SK-N-SH (cell line): ENCODE measurements around the gene TSG101. TPM values are rescaled to one million over a fixed set of nuclear protein-coding genes. Genes with fewer than 3 reads are reported as not detected.

Experiments used
- CTCF ChIA-PET: fragments of 300-600, 350-600 bp; formaldehyde crosslinking; extraction: SDS; loops from one replicate; lab custom pipeline; 2021; lab: Yijun Ruan, JAX
- POLR2A ChIA-PET: fragments of 350-600 bp; sonication (Branson Sonifier 250); formaldehyde crosslinking; extraction: SDS; loops from one replicate; lab custom pipeline; 2020; ENCODE audit warnings: antibody characterized with exemption, inconsistent platforms; lab: Yijun Ruan, JAX
- DNase-seq: peaks from one replicate; pipeline ENCODE4 v3.0.0; 2012
- H2AFZ ChIP-seq: fragments of 200-600 bp; sonication (generic); 2 replicates; pipeline ENCODE4 v1.8.1; 2016; ENCODE audit warnings: antibody characterized with exemption, mild to moderate bottlenecking, low read depth
- H3F3A ChIP-seq: fragments of 200-600 bp; sonication (generic); replicated peaks from 2 replicates; pipeline ENCODE3; 2016; ENCODE audit warnings: antibody characterized with exemption, mild to moderate bottlenecking; ENCODE audit not compliant: insufficient read depth
- H3K27ac ChIP-seq, 2 experiments: fragments of 200-500 bp in 1 of 2; fragments of 200-600 bp in 1 of 2; sonication (Bioruptor generic) in 1 of 2; sonication (generic), shearing (Covaris generic) in 1 of 2; 2 replicates each; pipeline versions ENCODE4 v1.5.1 to v1.6.1; 2014 to 2016; ENCODE audit warnings: low read depth in 2 of 2, inconsistent platforms in 1 of 2, low read length in 1 of 2, mild to moderate bottlenecking in 1 of 2, mixed read lengths in 1 of 2
- H3K27me3 ChIP-seq: fragments of 200-600 bp; sonication (generic), shearing (Covaris generic); 2 replicates; pipeline ENCODE4 v1.6.1; 2016; ENCODE audit warnings: mixed run types; ENCODE audit not compliant: insufficient read depth
- H3K36me3 ChIP-seq, 2 experiments: fragments of 200-500 bp in 1 of 2; fragments of 200-600 bp in 1 of 2; sonication (Bioruptor generic) in 1 of 2; sonication (generic) in 1 of 2; replicated peaks in 1 of 2; 2 replicates each; pipeline versions ENCODE3 to v1.5.1; 2014 to 2016; ENCODE audit warnings: low read length in 1 of 2, mild to moderate bottlenecking in 1 of 2; ENCODE audit not compliant: insufficient read depth in 2 of 2, control insufficient read depth in 1 of 2
- H3K4me1 ChIP-seq, 2 experiments: fragments of 200-500 bp in 1 of 2; fragments of 200-600 bp in 1 of 2; sonication (Bioruptor generic) in 1 of 2; sonication (generic), shearing (Covaris generic) in 1 of 2; 2 replicates each; pipeline versions ENCODE4 v1.5.1 to v1.6.1; 2014 to 2016; ENCODE audit warnings: low read depth in 1 of 2, low read length in 1 of 2, mixed run types in 1 of 2; ENCODE audit not compliant: insufficient read depth in 2 of 2, control insufficient read depth in 1 of 2
- H3K4me2 ChIP-seq: fragments of 200-600 bp; sonication (generic), shearing (Covaris generic); 2 replicates; pipeline ENCODE4 v1.6.1; 2017; ENCODE audit warnings: mixed run types
- H3K4me3 ChIP-seq, 2 experiments: fragments of 200-500 bp in 1 of 2; fragments of 200-600 bp in 1 of 2; sonication (Bioruptor generic) in 1 of 2; sonication (generic), shearing (Covaris generic) in 1 of 2; 2 replicates each; pipeline versions ENCODE4 v1.5.1 to v1.8.1; 2014 to 2016; ENCODE audit warnings: low read depth in 2 of 2, inconsistent platforms in 1 of 2, low read length in 1 of 2, mild to moderate bottlenecking in 1 of 2, mixed read lengths in 1 of 2, moderate library complexity in 1 of 2
- H3K79me2 ChIP-seq: fragments of 200-600 bp; sonication (generic); 2 replicates; pipeline ENCODE4 v1.8.1; 2017; ENCODE audit warnings: mild to moderate bottlenecking; ENCODE audit not compliant: insufficient read depth
- H3K9ac ChIP-seq: fragments of 200-600 bp; sonication (generic); 2 replicates; pipeline ENCODE4 v1.6.1; 2017; ENCODE audit warnings: mixed run types
- H3K9me2 ChIP-seq: fragments of 200-600 bp; sonication (generic); 2 replicates; pipeline ENCODE4 v1.6.1; 2017; ENCODE audit warnings: mixed run types
- H3K9me3 ChIP-seq: fragments of 200-600 bp; sonication (generic); 2 replicates; pipeline ENCODE4 v1.6.1; 2017; ENCODE audit warnings: mixed run types, mild to moderate bottlenecking, moderate library complexity
- H4K20me1 ChIP-seq: fragments of 200-600 bp; sonication (generic); 2 replicates; pipeline ENCODE4 v1.6.1; 2017; ENCODE audit warnings: mild to moderate bottlenecking, mixed run types; ENCODE audit not compliant: insufficient read depth
- EP300 ChIP-seq, 2 experiments: IDR thresholded peaks; 2 replicates each; pipeline versions ENCODE4 v1.4.0 to v1.6.1; 2012; ENCODE audit warnings: borderline replicate concordance in 1 of 2, low read depth in 1 of 2, low read length in 1 of 2
- GATA2 ChIP-seq: sonication (generic); formaldehyde crosslinking; IDR thresholded peaks from 2 replicates; pipeline ENCODE4 v1.5.0; 2020; ENCODE audit warnings: mild to moderate bottlenecking, missing genetic modification reagents
- MEF2A ChIP-seq: IDR thresholded peaks from 2 replicates; pipeline ENCODE4 v1.4.0; 2012; ENCODE audit warnings: low read depth, borderline replicate concordance
- NFIC ChIP-seq: IDR thresholded peaks from 2 replicates; pipeline ENCODE4 v1.4.0; 2012; ENCODE audit warnings: borderline replicate concordance
- SMC3 ChIP-seq: IDR thresholded peaks from 2 replicates; pipeline ENCODE4 v1.6.1; 2012; ENCODE audit warnings: low read depth, low read length, improper control_type of control experiment
- whole genome bisulfite sequencing: methylation state at CpG from one replicate; pipeline ENCODE4 v1.1.6; 2017; ENCODE audit warnings: low lambda C conversion rate; 5-methylcytosine and 5-hydroxymethylcytosine counted together
- polyA plus RNA-seq, 3 experiments: library from polyadenylated mRNA; depleted of rRNA; stranded (reverse); fragments of >200 nt; gene quantifications; 2 replicates each; pipeline ENCODE4 v1.2.3, GENCODE V29; 2012
- TF ChIP-seq, protein P1 (sequence below): IDR thresholded peaks from 2 replicates; pipeline ENCODE4; 2012
- TF ChIP-seq, protein P2 (sequence below): IDR thresholded peaks from 2 replicates; pipeline ENCODE4 v1.6.1; 2012; ENCODE audit warnings: mild to moderate bottlenecking, low read depth, low read length, moderate library complexity

TSG101 gene
- polyA plus RNA-seq, 1 of the 3 experiments (the other 2 are of a cell fraction): 164 TPM

DNA sequence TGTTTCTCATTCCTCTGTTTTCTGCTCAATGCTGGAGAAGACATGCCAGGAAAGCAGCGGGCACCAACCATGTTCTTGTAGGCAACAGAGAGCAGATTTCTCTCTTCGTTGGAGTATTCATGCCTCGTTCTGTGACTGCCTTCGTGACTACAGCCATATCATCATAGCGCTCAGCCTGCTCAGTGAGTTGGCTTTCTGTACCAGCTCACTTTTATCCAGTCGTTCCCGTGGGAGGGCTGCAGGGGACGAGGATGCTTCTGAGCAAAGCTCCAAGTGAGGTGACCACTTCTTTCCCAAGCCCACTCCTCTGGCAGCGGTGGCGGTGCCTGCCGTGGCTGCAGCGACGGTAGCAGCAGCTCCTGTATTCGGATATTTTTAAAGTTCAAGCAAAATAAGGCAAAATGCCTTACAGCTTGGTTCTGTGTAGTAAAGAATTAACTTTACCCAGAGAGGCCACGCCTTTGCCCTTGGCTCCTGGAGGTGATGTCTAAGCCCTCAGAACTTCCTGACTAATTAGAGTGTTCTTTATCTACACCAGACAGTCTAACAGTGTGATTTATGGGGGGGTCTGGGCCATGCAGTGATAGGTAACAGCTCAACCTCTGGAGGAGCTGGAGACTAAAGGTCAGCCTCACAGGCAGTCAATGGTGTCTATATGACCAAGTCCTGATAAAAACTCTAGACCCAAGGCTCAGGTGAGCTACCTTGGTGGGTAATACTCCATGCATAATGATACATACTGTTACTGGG lies 35.8 kb downstream of the TSG101 start:
- POLR2A ChIA-PET: no interaction called here

DNA sequence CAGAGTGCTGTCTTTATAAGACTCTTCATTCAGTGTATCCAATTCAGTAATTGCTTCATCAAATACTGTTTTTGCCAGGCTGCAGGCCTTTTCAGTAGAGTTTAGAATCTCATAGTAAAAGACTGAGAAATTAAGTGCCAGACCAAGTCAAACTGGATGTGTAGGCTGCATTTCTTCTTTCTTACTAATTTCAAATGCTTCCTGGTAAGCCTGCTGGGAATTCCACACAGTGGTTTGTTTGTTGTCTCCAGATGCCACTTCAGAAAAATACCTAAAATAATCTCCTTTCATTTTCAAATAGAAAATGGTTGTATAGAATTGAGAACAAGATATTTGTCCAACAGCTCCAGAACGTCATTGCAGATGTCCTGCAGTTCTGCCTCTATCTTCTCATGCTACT lies 36.4 kb downstream of the TSG101 start:
- H3K27ac ChIP-seq: no peak overlapping the region
- POLR2A ChIA-PET: no interaction called here
- no peak for DNase-seq
- peaks cover 41 to 72% of the 10 kb centered on the region in 2 experiments for H3K36me3 ChIP-seq
- H3K9me3 ChIP-seq: no peaks in the 10 kb centered on the region
- no peak for TF ChIP-seq GATA2 (CRISPR knock-in tag)
- TF ChIP-seq EP300 (IDR thresholded peaks at IDR 0.05; ENCODE audit: borderline replicate concordance in 1 of 2, low read depth in 1 of 2, low read length in 1 of 2): no peak
- no peak for TF ChIP-seq NFIC
- no peak for TF ChIP-seq MEF2A
- WGBS: 80% methylated on average over 1 of the region's 1 CpG
- H3K4me1 ChIP-seq: peaks cover 0 to 11% of the 10 kb centered on the region in 2 experiments; a peak in 2 of 4 replicates
- peaks cover 9% of the 10 kb centered on the region for H3F3A ChIP-seq
- CTCF ChIA-PET: no interaction called here
- 0 out of 2 replicates have a peak, but pooled peaks cover 7% of the 10 kb centered on the region for H3K79me2 ChIP-seq
- no peak overlapping the region for H3K4me2 ChIP-seq
- H3K9me2 ChIP-seq: no peaks in the 10 kb centered on the region
- no peak overlapping the region for H3K4me3 ChIP-seq
- no peak overlapping the region for H3K9ac ChIP-seq
- no peaks in the 10 kb centered on the region for H3K27me3 ChIP-seq
- H4K20me1 ChIP-seq: no peaks in the 10 kb centered on the region; the same call in 1 of the 2 replicates
- H2AFZ ChIP-seq: no peak overlapping the region

More for the DNA sequence above, 35.8 kb downstream of the TSG101 start:
- Histone ChIP-seq H2AFZ (no peak overlapping the region), H3K4me2 (no peak overlapping the region), H3K9me2 (no peaks in the 10 kb centered on the region), H3K9me3 (no peaks in the 10 kb centered on the region), H3F3A (peaks cover 9% of the 10 kb centered on the region), H3K36me3 (peaks cover 39 to 72% of the 10 kb centered on the region in 2 experiments), H3K4me3 (no peak overlapping the region), H3K9ac (no peak overlapping the region), H3K27me3 (no peaks in the 10 kb centered on the region), H4K20me1 (no peaks in the 10 kb centered on the region; the same call in 1 of the 2 replicates), H3K4me1 (peaks cover 0 to 11% of the 10 kb centered on the region in 2 experiments; a peak in 2 of 4 replicates), H3K27ac (no peak overlapping the region), H3K79me2 (peaks cover 11% of the 10 kb centered on the region; the same call in 1 of the 2 replicates)
- 95% methylated on average over 15 of the region's 15 CpGs for WGBS
- CTCF ChIA-PET: interaction anchor here (0.8 kb wide), 1 partner anchor 273 kb away, joined by 3 read pairs; no protein-coding TSS in a partner anchor
- TF ChIP-seq GATA2 (CRISPR knock-in tag): no peak
- TF ChIP-seq, protein P1, sequence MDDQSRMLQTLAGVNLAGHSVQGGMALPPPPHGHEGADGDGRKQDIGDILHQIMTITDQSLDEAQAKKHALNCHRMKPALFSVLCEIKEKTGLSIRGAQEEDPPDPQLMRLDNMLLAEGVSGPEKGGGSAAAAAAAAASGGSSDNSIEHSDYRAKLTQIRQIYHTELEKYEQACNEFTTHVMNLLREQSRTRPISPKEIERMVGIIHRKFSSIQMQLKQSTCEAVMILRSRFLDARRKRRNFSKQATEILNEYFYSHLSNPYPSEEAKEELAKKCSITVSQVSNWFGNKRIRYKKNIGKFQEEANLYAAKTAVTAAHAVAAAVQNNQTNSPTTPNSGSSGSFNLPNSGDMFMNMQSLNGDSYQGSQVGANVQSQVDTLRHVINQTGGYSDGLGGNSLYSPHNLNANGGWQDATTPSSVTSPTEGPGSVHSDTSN: no peak
- TF ChIP-seq SMC3: no peak
- TF ChIP-seq MEF2A: no peak
- DNase-seq: no peak

DNA sequence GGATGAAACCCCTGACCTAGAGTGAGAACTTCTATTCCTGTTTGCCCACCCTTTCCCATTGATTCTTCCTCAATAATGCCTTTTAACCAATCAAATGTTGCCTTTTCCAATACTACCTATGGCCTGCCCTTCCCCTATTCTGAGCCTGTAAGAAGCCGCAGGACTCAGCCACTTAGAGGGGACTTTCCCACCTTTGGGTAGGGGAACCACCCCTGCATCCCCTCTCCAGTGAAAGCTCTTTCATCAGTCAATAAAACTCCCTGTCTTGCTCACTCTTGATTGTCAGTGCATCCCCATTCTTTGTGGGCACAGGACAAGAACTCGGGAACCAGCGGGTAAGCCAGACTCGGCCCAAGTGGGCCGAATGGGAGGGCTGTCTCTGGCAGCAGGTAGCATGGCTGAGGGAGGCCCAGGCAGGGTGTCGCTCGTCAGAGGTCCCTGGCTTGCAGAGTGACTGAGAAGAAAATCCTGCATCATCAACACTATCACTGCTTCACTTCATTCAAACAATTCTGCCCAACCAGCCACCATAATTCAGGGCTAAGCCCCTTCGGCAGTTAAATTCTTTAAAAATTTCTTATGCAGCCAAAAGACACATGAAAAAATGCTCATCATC lies 40.7 kb downstream of the TSG101 start:
- Histone ChIP-seq H3K9me3 (no peaks in the 10 kb centered on the region), H3K4me3 (no peak overlapping the region), H3K27me3 (no peaks in the 10 kb centered on the region), H3K36me3 (peaks cover 37 to 62% of the 10 kb centered on the region in 2 experiments), H3K4me2 (no peak overlapping the region), H2AFZ (no peak overlapping the region), H4K20me1 (no peaks in the 10 kb centered on the region), H3K9ac (no peak overlapping the region), H3K27ac (no peak overlapping the region), H3K4me1 (no peaks in the 10 kb centered on the region; a peak in 1 of 4 replicates)
- ChIA-PET CTCF (no interaction called here), POLR2A (no interaction called here)
- WGBS: 89% methylated on average over 8 of the region's 8 CpGs
- TF ChIP-seq, protein P2, sequence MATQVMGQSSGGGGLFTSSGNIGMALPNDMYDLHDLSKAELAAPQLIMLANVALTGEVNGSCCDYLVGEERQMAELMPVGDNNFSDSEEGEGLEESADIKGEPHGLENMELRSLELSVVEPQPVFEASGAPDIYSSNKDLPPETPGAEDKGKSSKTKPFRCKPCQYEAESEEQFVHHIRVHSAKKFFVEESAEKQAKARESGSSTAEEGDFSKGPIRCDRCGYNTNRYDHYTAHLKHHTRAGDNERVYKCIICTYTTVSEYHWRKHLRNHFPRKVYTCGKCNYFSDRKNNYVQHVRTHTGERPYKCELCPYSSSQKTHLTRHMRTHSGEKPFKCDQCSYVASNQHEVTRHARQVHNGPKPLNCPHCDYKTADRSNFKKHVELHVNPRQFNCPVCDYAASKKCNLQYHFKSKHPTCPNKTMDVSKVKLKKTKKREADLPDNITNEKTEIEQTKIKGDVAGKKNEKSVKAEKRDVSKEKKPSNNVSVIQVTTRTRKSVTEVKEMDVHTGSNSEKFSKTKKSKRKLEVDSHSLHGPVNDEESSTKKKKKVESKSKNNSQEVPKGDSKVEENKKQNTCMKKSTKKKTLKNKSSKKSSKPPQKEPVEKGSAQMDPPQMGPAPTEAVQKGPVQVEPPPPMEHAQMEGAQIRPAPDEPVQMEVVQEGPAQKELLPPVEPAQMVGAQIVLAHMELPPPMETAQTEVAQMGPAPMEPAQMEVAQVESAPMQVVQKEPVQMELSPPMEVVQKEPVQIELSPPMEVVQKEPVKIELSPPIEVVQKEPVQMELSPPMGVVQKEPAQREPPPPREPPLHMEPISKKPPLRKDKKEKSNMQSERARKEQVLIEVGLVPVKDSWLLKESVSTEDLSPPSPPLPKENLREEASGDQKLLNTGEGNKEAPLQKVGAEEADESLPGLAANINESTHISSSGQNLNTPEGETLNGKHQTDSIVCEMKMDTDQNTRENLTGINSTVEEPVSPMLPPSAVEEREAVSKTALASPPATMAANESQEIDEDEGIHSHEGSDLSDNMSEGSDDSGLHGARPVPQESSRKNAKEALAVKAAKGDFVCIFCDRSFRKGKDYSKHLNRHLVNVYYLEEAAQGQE: no peak
- TF ChIP-seq, all 33 proteins: peak for 0
- H3K79me2 ChIP-seq: 0 out of 2 replicates have a peak, but pooled peaks cover 4% of the 10 kb centered on the region
- no peak for DNase-seq
- H3F3A ChIP-seq: no peaks in the 10 kb centered on the region
- no peaks in the 10 kb centered on the region for H3K9me2 ChIP-seq
